CD4-positive, alpha-beta memory T cell (primary cell): ENCODE results near the gene B3GALT6. TPM values are rescaled to one million over a fixed set of nuclear protein-coding genes. Genes with fewer than 3 reads are reported as not detected.
"Not testable (repeated sequence)": the region's sequence is repeated elsewhere in the genome, so short reads cannot be mapped to it uniquely, and the experiment has no call there.

ENCODE experiments used
- CTCF ChIA-PET: fragments of 350-600 bp; sonication (Branson Sonifier 250); formaldehyde crosslinking; loops from one replicate; lab custom pipeline; 2021; ENCODE audit warnings: inconsistent platforms; ENCODE audit not compliant: partially characterized antibody; lab: Charles Lee
- POLR2A ChIA-PET: fragments of 350-600 bp; sonication (Branson Sonifier 250); formaldehyde crosslinking; loops from one replicate; lab custom pipeline; 2021; ENCODE audit not compliant: partially characterized antibody; lab: Charles Lee
- DNase-seq, 5 donors: peaks; one replicate each; pipeline versions ENCODE4 v3.0.0 to v3.0.0-alpha.2; 2020 to 2022; ENCODE audit warnings: mixed read lengths in 1 of 5
- H3K27ac ChIP-seq: one replicate; pipeline ENCODE4 v1.7.0; 2013; ENCODE audit warnings: low read depth, low read length
- H3K27me3 ChIP-seq: 2 replicates; pipeline ENCODE4 v1.7.0; 2013; ENCODE audit warnings: mild to moderate bottlenecking, low read length, moderate library complexity; ENCODE audit not compliant: insufficient read depth
- H3K36me3 ChIP-seq: 2 replicates; pipeline ENCODE4 v1.7.0; 2013; ENCODE audit warnings: mild to moderate bottlenecking, low read length, moderate library complexity; ENCODE audit not compliant: insufficient read depth
- H3K4me1 ChIP-seq: 2 replicates; pipeline ENCODE4 v1.7.0; 2013; ENCODE audit warnings: mild to moderate bottlenecking, low read length, moderate library complexity; ENCODE audit not compliant: insufficient read depth
- H3K4me3 ChIP-seq, 2 donors: one replicate each; pipeline ENCODE4 v1.7.0; 2013; ENCODE audit warnings: low read length in 2 of 2, mild to moderate bottlenecking in 1 of 2
- H3K9me3 ChIP-seq, 2 donors: one replicate each; pipeline ENCODE4 v1.7.0; 2013; ENCODE audit warnings: low read length in 2 of 2, control low read depth in 1 of 2; ENCODE audit not compliant: control insufficient read depth in 1 of 2
- H3K27ac Mint-ChIP-seq, 7 donors: one replicate each; pipeline ENCODE4 v1.8.0; 2020 to 2021; ENCODE audit warnings: mixed read lengths in 7 of 7, mild to moderate bottlenecking in 6 of 7, inconsistent platforms in 3 of 7, moderate library complexity in 3 of 7
- H3K27me3 Mint-ChIP-seq, 2 donors: one replicate each; pipeline ENCODE4 v1.8.0; 2020 to 2021; ENCODE audit warnings: mixed read lengths in 2 of 2
- H3K36me3 Mint-ChIP-seq, 2 donors: one replicate each; pipeline ENCODE4 v1.8.0; 2020 to 2021; ENCODE audit warnings: mixed read lengths in 2 of 2, inconsistent platforms in 1 of 2, mild to moderate bottlenecking in 1 of 2
- H3K4me1 Mint-ChIP-seq, 4 donors: one replicate each; pipeline ENCODE4 v1.8.0; 2020 to 2021; ENCODE audit warnings: mixed read lengths in 4 of 4, mild to moderate bottlenecking in 1 of 4
- H3K4me3 Mint-ChIP-seq, 8 donors: one replicate each; pipeline ENCODE4 v1.8.0; 2020 to 2021; ENCODE audit warnings: mixed read lengths in 8 of 8, mild to moderate bottlenecking in 7 of 8, moderate library complexity in 6 of 8, inconsistent platforms in 3 of 8
- H3K9me3 Mint-ChIP-seq, 8 donors: one replicate each; pipeline ENCODE4 v1.8.0; 2020 to 2021; ENCODE audit warnings: mixed read lengths in 8 of 8, mild to moderate bottlenecking in 5 of 8, inconsistent platforms in 3 of 8, moderate library complexity in 1 of 8
- intact Hi-C: fragments of 100-400 bp; cut with micrococcal nuclease; formaldehyde crosslinking; loops from one replicate; pipeline ENCODE4 v1.15.1; 2023
- polyA plus RNA-seq, 2 donors: library from polyadenylated mRNA; unstranded; fragments of 300-500 nt; fragmentation: Illumina TruSeq; gene quantifications; one replicate each; pipeline ENCODE4 v1.2.3, GENCODE V29; 2021
- total RNA-seq, 2 experiments: library from RNA; stranded (reverse); gene quantifications; one replicate each; pipeline ENCODE4 v1.2.3, GENCODE V29; 2021

B3GALT6 gene
- total and polyA plus RNA-seq, 4 experiments from 2014 or later = 5.4 to 23.7 (median 18.7) TPM

DNA sequence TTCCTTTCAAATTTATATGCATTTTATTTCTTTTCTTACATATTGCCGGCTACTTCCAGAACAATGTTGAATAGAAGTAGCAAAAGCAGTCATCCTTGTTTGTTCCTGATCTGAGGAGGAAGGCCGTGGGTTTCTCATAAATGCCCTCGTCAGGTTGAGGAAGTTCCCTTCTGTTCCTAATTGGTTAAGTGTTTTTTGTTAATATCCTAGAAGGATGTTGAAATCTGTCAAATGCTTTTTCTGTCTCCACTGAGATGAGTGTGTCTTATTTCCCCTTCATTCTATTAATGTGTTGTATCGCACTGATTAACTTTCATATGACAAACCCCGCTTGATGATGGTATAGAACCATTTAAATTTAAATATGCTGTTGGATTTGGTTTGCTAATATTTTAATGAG is 42.9 kb upstream of the B3GALT6 start:
- ChIA-PET CTCF (no interaction called here), POLR2A (no interaction called here)
- H3K9me3 ChIP-seq = no peaks in the 10 kb centered on the region
- no peak for DNase-seq
- intact Hi-C loops = no loop called here
- H3K36me3 ChIP-seq = no peaks in the 10 kb centered on the region
- H3K4me3 Mint-ChIP-seq = no peak overlapping the region
- H3K27me3 Mint-ChIP-seq = peaks cover 0 to 2% of the 10 kb centered on the region in 2 donors
- no peak overlapping the region for H3K27ac Mint-ChIP-seq
- no peaks in the 10 kb centered on the region for H3K36me3 Mint-ChIP-seq
- peaks cover 0 to 9% (median 0%) of the 10 kb centered on the region in 8 donors for H3K9me3 Mint-ChIP-seq
- no peaks in the 10 kb centered on the region for H3K4me1 ChIP-seq
- H3K27me3 ChIP-seq = no peaks in the 10 kb centered on the region
- no peak overlapping the region for H3K4me3 ChIP-seq
- H3K27ac ChIP-seq = no peak overlapping the region
- H3K4me1 Mint-ChIP-seq = peaks cover 0 to 2% (median 0%) of the 10 kb centered on the region in 4 donors

DNA sequence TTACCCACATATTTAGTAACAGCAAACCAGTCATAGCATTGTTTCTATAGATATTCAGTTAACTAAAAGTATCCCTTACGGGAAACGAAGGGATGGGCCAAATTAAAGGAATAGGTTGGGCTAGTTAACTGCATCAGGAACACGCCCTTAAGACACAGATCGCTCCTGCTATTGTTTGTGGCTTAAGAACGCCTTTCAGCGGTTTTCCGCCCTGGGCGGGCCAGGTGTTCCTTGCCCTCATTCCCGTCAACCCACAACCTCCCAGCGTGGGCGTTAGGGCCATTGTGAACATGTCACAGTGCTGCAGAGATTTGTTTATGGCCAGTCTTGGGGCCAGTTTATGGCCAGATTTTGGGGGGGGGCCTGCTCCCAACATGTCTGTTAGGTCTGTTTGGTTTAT is 40.3 kb upstream of the B3GALT6 start:
- Mint-ChIP-seq H3K27ac (no peak overlapping the region), H3K27me3 (peaks cover 0 to 2% of the 10 kb centered on the region in 2 donors), H3K4me1 (peaks cover 0 to 2% (median 0%) of the 10 kb centered on the region in 4 donors), H3K36me3 (no peaks in the 10 kb centered on the region), H3K9me3 (peaks cover 0 to 17% (median 7%) of the 10 kb centered on the region in 8 donors), H3K4me3 (no peak overlapping the region)
- CTCF ChIA-PET = interaction anchor here (1.6 kb wide), 1 partner anchor 69 kb away, joined by 6 read pairs; no protein-coding TSS in a partner anchor
- Histone ChIP-seq H3K27ac (no peak overlapping the region), H3K4me3 (no peak overlapping the region), H3K27me3 (no peaks in the 10 kb centered on the region), H3K36me3 (no peaks in the 10 kb centered on the region), H3K4me1 (no peaks in the 10 kb centered on the region), H3K9me3 (no peaks in the 10 kb centered on the region)
- POLR2A ChIA-PET = no interaction called here
- no peak for DNase-seq
- intact Hi-C loops = no loop called here

GRCh38 chr1:1194723-1195122 is 37.3 kb upstream of the B3GALT6 start:
- Histone ChIP-seq H3K9me3 (no peaks in the 10 kb centered on the region), H3K36me3 (no peaks in the 10 kb centered on the region), H3K27me3 (no peaks in the 10 kb centered on the region), H3K4me1 (no peaks in the 10 kb centered on the region), H3K4me3 (no peak overlapping the region), H3K27ac (no peak overlapping the region)
- intact Hi-C loops = no loop called here
- Mint-ChIP-seq H3K4me1 (no peaks in the 10 kb centered on the region), H3K9me3 (peaks cover 0 to 17% (median 7%) of the 10 kb centered on the region in 8 donors), H3K36me3 (no peaks in the 10 kb centered on the region), H3K4me3 (no peak overlapping the region), H3K27me3 (peaks cover 0 to 2% of the 10 kb centered on the region in 2 donors), H3K27ac (peak overlapping the region in 1 of 7 donors; percentile 53)
- DNase-seq = no peak
- ChIA-PET CTCF (interaction anchor here (1.6 kb wide), 1 partner anchor 72 kb away, joined by 5 read pairs; no protein-coding TSS in a partner anchor), POLR2A (no interaction called here)

DNA sequence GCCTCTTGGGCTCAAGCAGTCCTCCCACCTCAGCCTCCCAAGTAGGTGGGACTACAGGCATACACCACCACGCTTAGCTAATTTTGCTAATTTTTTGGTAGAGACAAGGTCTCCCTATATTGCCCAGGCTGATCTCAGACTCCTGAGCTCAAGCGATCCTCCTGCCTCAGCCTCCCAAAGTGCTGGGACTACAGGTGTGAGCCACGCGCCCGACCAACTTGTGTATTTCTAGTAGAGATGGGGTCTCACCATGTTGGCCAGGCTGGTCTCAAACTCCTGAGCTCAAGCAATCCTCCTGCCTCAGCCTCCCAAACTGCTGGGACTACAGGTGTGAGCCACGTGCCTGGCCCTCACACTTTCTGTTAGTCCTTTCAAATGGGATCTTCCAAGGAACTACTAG is 36.3 kb upstream of the B3GALT6 start:
- H3K4me3 ChIP-seq, H3K4me1 Mint-ChIP-seq, H3K9me3 ChIP-seq, H3K27me3 Mint-ChIP-seq, H3K36me3 ChIP-seq, intact Hi-C loops, POLR2A ChIA-PET, DNase-seq, H3K27ac ChIP-seq, H3K4me3 Mint-ChIP-seq, H3K27me3 ChIP-seq, H3K4me1 ChIP-seq, H3K36me3 Mint-ChIP-seq: not testable (repeated sequence)
- CTCF ChIA-PET = interaction anchor here (1.6 kb wide), 1 partner anchor 73 kb away, joined by 5 read pairs; no protein-coding TSS in a partner anchor
- Mint-ChIP-seq H3K27ac (peak overlapping the region in 2 of 7 donors; percentile 4 to 35), H3K9me3 (peaks cover 0 to 17% (median 7%) of the 10 kb centered on the region in 8 donors)

DNA sequence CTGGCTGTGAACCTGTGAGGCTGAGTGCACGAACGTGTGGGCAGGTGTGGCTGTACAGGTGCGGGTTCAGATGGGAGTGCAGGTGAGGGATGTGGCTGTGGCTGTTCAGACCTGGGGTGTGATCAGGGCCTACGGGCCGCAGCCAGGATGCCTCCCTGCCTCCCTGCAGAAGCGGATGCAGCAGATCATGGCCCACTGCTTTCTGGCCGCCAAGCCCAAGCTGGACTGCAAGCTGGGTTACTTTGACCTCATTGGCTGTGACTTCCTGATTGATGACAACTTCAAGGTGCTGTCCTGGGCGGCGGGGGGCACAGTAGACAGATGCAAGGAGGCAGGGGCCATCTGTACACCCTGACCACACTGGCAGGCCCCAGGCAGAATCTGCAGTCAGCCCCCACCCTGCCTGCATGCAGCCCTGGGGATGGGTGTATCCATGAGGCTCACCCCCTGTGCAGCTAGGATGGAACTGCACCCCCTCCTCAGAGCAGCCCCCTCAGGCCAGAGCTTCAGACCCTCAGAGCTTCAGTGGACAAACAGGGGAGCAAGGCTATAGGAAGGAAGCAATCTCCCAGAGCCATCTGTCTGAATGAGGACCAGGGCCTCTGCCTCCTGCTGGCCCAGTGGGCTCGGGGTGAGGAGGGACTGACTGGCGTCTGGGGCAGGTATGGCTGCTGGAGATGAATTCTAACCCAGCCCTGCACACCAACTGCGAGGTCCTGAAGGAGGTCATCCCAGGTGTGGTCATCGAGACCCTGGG is 35.4 kb upstream of the B3GALT6 start:
- Histone ChIP-seq H3K4me1 (peaks cover 7% of the 10 kb centered on the region), H3K36me3 (no peaks in the 10 kb centered on the region), H3K27me3 (no peaks in the 10 kb centered on the region), H3K9me3 (no peaks in the 10 kb centered on the region), H3K27ac (no peak overlapping the region), H3K4me3 (no peak overlapping the region)
- Mint-ChIP-seq H3K27ac (peak overlapping the region in 3 of 7 donors; percentile 17 to 46 (median 35)), H3K4me1 (peaks cover 0 to 5% (median 1%) of the 10 kb centered on the region in 4 donors), H3K9me3 (peaks cover 0 to 17% (median 5%) of the 10 kb centered on the region in 8 donors), H3K36me3 (no peaks in the 10 kb centered on the region), H3K27me3 (peaks cover 0 to 2% of the 10 kb centered on the region in 2 donors), H3K4me3 (no peak overlapping the region)
- ChIA-PET CTCF (no interaction called here), POLR2A (no interaction called here)
- intact Hi-C loops = no loop called here
- DNase-seq = no peak

DNA sequence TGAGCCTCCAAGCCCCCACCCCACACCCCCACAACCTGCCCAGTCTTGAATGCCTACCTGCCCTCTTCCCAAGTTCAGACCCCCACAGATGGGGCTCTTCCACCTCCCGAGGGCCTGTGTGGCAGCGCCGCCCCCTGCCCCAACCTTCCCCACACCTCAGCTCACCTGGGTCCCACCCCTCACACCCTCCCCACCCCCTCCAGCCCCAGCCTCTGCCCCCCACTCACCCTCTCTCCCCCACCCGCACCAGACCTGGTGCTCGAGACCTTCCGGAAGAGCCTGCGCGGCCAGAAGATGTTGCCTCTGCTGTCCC is 34.9 kb upstream of the B3GALT6 start:
- intact Hi-C loops = no loop called here
- H3K27ac ChIP-seq = no peak overlapping the region
- Mint-ChIP-seq H3K4me3 (no peak overlapping the region), H3K27me3 (no peaks in the 10 kb centered on the region), H3K27ac (peak overlapping the region in 1 of 7 donors; percentile 35), H3K9me3 (peaks cover 0 to 12% (median 3%) of the 10 kb centered on the region in 8 donors), H3K36me3 (no peaks in the 10 kb centered on the region), H3K4me1 (peaks cover 0 to 5% (median 1%) of the 10 kb centered on the region in 4 donors)
- peaks cover 7% of the 10 kb centered on the region for H3K4me1 ChIP-seq
- ChIA-PET CTCF (no interaction called here), POLR2A (no interaction called here)
- no peak for DNase-seq
- H3K27me3 ChIP-seq = no peaks in the 10 kb centered on the region
- H3K9me3 ChIP-seq = no peaks in the 10 kb centered on the region
- no peaks in the 10 kb centered on the region for H3K36me3 ChIP-seq
- H3K4me3 ChIP-seq = no peak overlapping the region

- H3K9me3 ChIP-seq = no peaks in the 10 kb centered on the region
- CTCF ChIA-PET = no interaction called here
- H3K4me1 ChIP-seq = peaks cover 7% of the 10 kb centered on the region
- H3K27me3 ChIP-seq = no peaks in the 10 kb centered on the region
- no peak overlapping the region for H3K27ac ChIP-seq
- H3K4me1 Mint-ChIP-seq = peaks cover 0 to 5% (median 1%) of the 10 kb centered on the region in 4 donors
- peaks cover 0 to 12% (median 3%) of the 10 kb centered on the region in 8 donors for H3K9me3 Mint-ChIP-seq
- peak overlapping the region in 2 of 7 donors; percentile 48 to 66 for H3K27ac Mint-ChIP-seq
- H3K27me3 Mint-ChIP-seq = no peaks in the 10 kb centered on the region
- no peak overlapping the region for H3K4me3 ChIP-seq
- H3K36me3 Mint-ChIP-seq = no peaks in the 10 kb centered on the region
- H3K4me3 Mint-ChIP-seq = no peak overlapping the region
- H3K36me3 ChIP-seq = no peaks in the 10 kb centered on the region
- POLR2A ChIA-PET = interaction anchor here (2.4 kb wide), 1 partner anchor 15 kb away, joined by 6 read pairs; no protein-coding TSS in a partner anchor
- intact Hi-C loops = no loop called here
- DNase-seq = no peak
These were observed 34.2 kb upstream of the B3GALT6 start for GRCh38 chr1:1197551-1198422.
